HG02885 (cell line): ENCODE measurements around the gene ABLIM2.

Experiments used
- ATAC-seq: cut with Tn5 transposase; IDR thresholded peaks from one replicate; pipeline ENCODE4 v1.9.1; 2021; ENCODE audit warnings: mild to moderate bottlenecking; ENCODE audit not compliant: unreplicated experiment, poor library complexity

ABLIM2 gene

GRCh38 chr4:8158710-8159536, at the start of gene ABLIM2:
Gene ABLIM2 (minus strand): TSS chr4:8158813. CDS start chr4:8158689, 124 bp downstream.
- ATAC-seq = peak; percentile 98

DNA sequence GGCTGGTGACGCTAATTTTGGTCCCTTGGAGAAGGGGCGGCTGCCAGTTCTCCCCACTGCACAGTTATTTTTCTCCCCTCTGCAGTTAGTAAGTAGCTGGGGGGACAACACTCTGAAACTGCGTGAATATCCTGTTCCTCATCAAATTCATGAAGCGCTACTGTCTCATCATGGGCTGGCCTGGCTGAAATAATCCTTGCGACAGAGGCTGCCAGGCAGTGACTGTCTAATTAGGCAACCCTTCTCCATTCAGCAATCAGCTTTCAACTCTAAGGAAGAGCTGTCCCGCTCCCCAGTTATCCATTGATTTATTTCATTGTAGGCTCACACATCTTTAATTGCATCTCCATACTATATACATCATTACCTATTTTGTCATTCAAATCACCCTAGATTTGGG, 48.7 kb upstream of the ABLIM2 start:
- ATAC-seq = no peak

GRCh38 chr4:8205749-8206611, 47.4 kb upstream of the ABLIM2 start:
- no peak for ATAC-seq

DNA sequence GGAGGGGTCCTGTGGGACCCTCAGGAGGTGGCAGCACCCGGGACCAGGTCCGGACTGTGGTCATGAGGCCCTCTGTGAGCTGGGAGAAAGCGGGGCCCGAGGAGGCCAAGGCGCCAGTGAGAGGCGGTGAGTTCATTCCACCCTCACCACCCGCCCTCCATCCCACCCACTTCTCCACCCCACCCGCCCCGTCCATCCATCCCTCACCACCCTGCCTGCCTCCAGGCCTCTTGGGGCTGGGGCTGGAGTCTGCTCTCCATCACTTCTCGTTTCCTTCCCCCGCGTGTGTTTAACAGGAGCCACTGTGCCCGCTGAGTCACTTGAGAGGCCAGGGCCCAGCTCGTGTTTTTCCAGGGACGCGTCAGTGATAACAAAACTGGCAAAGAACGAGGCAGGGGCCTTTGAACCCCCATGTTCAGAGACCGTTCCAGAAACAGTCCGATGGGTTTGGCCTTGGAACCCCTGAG, 46.7 kb upstream of the ABLIM2 start:
- ATAC-seq = no peak

DNA sequence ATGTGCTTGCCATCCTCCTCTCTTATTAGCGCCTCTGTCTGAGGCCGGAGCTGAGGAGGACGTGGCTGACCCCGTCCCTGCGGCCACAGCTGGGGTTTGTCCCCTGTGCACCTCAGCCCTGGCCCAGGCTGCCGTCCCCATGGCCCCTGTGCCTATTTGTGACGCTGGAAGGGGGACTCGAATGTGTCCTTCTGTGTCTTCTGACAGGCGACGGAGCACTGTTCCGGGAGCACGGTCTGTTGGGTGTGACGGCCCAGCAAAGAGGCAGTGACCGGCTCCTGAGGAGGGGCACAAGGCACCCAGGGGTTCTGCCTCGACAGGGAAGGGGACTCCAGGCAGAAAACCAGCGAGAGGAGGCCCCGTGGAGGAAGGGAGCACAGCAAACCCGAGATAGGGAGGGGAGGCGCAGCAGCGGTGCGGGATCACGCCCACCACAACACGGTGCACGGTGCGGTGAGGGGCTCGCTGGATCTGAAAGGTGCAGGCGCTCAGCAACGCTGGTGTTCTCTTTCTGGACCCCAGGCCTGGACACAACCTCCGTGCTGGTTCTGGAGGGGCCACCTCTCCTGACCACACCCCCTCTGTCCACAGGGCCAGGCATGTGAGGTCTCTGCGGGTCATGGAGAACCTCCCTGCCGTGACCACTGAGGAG, 46.1 kb upstream of the ABLIM2 start:
- ATAC-seq = no peak

DNA sequence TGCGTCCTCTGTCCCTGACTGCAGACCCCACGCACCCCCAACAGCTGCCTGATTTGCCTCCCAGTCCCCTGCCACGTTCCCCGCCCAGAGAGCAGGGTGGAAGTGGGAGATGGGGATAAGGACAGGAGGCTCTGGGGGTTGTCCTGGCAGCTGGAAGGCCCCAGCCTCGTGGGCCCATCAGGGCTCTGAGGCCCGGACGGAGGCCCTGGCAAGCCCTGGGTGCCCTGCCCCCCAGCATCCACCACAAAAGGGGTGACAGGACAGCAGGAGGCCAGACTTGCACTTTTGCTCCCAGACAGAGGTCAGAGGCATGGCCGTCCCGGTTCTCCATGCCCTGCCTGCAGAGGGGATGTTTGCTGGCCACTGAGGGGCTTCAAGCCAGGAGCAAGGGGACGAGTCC, 45.2 kb upstream of the ABLIM2 start:
- ATAC-seq = no peak

DNA sequence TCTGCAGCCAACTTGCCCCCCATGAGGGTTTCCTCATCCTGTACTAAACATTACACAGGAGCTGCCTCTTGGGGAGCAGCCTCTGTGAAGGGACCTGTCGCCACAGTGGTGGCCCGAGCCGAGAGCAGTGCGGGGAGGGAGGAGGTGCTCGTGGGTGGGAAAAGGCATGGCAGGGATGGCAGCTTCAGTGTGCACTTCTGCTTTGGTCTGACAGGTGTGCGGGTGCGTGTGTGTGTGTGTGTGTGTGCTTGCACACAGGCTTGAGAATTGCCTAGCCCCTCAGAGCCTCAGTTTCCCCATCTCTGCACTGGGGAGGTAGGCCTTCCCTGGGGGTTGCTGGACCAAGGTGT, 44.4 kb upstream of the ABLIM2 start:
- ATAC-seq = no peak

DNA sequence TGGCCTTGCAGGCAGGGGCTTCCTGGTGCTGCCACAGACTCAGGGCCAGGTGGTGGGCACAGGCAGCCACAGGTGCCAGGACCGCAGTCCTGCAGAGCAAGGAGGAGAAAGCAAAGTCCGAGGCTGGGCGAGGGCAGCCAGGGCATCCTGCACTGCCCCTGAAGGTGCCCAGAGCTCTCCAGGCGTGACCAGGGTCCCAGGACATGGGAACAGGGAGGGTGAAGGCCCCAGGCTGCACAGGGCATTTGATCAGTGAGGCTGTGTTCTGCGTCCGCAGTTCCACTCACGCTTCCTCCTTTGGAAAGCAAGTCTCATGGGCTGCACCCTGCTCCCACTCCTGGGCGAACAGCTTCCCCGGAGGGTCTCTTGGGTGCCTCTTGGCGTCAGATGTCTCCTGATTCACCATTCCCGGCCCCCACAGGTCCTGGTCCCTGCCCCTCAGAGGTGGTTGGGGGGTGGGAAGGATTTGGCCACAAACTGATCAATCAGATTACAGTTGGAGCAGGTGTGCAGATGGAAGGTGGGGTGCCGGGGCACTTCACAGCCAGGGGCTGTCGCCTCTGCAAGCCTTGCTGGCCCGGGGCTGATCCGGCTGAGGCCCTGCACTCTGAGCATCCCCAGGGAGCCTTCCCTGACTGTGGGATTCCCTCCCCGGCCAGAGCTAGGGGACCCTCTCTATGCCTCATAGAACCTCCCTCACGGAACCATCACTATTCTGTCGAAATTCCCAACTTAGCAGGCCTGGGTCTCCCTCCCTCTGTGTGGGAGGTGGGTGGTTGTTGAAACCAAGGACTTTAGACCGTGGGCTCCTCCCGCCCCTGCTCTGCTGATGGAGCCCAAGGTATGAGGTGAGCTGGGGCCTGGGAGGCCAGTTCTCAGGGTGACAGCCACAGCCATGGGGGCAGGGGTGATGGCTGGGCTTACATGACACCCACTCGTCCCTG, 43.8 kb upstream of the ABLIM2 start:
- ATAC-seq = no peak

DNA sequence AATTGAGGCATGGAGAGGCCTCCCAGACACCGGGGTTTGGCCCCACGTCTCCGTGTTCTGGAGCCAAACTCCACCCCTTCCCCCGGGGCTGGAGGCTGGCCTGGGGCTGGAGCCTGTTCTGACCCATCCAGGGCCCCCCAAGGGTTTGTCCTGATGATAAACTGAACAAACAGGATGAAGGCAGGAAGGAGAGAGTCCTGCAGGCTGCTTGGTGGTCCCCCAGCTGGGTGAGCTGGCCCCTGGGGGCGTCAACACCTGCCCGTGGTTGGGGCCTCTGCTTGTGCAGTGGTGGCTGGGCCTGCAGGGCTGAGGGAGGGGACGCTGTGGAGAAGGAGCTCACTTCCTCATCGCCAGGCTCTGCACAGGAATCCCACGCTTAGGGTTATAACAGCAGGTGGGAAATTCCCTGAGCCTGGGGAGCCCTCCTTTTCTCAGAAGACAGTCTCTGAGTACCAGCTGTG, 42.7 kb upstream of the ABLIM2 start:
- ATAC-seq = peak; percentile 32

DNA sequence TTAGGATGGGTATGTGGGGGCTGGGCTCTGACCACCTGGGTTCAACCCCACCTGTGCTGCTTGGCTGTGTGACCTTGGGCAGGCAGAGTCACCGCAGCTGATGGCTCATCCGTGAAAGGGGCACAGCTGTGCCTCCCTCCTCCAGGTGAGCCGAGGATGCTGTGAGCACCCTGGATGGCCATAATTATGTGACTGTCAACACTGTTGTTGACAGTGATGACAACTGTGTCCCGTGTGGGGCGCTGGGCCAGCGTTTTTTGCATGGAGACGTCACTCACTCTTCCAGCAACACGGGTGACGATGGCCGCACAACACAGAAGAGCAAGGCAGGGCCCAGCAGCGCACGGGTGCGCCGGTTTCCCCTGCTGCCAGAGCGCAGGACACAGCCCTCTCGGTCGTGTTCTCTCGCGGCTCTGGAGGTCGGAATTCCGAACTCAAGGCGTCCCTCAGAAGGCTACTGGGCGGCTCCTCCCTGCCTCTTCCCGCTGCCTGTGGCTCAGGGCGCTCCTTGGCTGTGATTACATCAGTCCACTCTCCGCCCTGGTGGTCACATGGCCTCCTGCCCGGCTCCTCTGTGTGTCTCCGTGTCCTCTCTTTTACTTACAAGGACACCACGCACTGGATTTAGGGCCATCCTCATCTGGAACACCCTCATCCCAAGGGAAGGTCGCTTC, 41.8 kb upstream of the ABLIM2 start:
- ATAC-seq = no peak

DNA sequence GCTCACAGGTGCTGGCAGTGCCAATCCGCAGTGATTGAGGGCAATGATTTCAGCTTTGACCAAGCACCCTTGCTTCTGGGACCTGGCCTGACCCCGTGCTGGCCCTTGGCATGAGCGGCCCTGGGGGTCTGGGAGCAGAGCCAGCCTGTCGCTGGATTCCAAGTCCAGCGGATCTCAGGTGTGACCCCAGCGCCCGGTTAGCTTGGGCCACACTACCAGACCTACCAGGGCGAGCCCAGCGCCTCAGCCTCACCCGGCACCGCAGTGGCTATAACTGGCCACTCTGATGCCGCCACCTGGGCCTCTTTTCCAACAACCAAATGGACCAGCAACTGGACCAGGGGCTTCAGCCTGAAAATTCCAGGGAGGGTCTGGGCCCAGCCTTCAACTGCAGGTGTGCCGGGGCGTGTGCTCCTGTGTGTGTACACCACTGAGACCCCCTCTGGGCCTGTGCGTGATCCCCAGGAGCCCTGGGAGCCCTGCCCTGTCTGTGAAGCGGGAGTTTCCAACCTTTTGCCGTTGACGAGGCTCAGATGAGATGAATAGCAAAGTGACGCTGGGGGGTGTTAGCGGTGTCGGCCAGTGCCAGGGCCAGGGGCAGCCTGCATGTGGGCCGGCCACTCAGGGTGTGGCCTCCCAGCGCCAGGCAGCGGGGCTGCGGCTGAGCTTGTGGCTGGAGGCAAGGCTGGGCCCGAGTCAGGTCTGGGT, 41.1 kb upstream of the ABLIM2 start:
- ATAC-seq = no peak

DNA sequence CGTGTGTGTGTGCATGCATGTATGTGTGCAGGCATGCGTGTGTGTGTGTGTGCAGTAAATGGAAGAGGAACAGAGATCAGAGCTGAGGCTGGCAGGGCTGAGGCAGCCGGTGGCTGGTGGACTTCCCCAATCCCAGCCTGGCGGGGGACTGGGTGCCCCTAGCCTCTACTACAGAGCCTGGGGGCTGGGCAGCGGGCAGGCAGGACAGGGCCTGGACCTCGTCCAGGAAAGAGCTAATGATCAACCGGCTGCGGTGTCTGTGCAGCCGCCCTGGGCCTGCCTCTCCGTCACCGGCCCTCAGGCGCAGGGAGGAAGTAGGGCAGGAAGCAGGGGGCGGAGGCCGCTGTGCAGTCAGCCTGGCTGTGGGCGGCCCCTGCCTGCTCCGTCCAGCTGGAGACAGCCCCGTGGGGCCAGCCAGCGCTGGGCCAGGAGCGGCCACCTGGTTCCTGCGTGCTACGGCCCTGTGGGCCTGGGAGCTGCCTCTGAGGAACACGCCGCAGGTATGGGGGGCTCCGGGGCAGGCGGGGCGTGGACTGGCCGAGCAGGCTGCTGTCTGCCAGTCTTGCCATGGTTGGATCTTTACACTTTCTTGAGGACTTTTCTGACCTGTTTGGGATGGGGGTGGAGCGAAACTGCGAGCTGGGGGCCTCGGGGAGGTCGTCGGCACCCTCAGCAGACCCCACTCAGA, 40.4 kb upstream of the ABLIM2 start, which contains the start of gene SH3TC1:
Gene SH3TC1 (plus strand): TSS at position 385 of the 688 bp plus-strand sequence. CDS start 5,905 bp downstream, outside the sequence.
- peak; percentile 91 for ATAC-seq

DNA sequence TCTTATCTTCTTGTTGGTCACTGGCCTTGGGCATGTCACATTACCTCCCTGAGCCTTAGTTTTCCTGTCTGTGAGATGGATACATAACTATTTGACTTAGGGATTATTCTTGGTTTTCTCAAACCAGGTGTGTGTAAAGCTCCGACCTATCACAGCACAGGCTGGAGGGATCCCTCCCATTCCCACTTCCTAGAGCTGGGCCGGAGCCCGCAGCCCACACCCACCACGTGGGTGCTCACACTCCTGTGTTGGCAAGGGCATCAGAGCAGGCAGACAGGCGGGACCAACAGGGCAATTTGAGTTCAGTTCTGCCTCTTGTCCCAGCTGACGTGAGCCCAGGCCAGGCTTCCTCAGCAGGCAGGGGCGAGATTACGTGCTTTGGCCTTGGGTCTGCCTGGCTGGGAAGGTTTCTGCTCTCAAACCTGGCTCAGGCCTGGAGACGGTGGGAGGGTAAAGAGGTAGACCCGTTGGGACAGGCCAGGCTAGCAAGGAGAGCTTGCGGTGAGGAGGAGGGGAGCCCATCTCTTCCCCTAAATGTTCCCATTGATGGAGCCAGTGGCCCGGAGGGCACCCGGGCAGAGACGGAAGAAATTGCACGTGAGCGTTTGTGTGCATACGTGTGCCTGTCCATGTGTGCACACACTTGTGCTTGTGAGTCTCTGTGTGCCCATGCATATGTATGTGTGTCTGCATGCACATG, 39.7 kb upstream of the ABLIM2 start:
- ATAC-seq = no peak

DNA sequence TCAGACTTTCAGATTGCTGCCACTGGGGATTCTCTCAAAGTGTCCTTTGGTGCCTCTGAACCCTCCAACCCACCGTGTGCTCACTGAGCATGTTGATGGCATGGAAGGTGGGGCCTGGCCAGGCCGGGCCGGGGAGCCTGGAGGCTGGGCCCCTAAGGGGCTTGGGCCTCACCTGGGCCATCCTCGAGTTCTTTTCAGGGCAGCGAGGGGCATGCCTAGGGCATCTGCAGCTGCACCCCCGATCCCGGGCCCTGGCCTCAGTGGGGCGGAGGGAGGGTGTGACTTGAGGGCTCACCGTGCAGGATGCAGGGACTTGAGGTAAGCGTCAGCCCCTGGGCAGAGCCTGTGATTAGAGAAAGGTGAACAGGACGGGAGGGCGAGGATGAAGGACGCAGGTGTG, 38.9 kb upstream of the ABLIM2 start:
- ATAC-seq = no peak

DNA sequence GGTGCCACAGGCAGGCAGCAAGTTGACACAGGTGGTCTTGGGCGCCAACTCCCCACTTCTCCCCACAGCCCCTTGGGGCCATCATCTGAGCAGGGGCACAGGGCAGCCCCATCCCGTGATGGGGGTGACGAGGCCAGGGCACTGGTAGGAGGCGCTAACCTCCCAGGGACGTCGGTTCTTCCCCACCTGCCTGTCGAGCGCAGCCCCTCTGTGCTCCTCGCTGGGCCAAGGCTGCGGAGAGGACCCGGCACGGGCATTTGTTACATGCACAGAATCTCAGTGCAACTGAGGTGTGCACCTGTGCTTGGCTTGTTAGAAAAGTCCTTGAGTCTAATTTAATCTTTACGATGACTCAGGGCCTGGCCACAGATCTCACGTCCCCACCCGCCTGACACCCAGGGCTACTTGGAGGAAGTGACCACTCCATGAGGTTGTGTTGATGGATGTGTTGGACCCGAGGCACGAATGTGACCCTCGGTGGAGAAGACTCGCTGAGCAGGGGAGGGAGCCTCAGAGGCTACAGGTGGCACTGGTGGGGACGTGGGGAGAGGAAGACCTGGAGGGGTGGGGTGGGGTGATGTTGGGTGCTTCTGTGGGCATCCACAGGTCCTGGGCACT, 37.3 kb upstream of the ABLIM2 start:
- ATAC-seq = no peak

DNA sequence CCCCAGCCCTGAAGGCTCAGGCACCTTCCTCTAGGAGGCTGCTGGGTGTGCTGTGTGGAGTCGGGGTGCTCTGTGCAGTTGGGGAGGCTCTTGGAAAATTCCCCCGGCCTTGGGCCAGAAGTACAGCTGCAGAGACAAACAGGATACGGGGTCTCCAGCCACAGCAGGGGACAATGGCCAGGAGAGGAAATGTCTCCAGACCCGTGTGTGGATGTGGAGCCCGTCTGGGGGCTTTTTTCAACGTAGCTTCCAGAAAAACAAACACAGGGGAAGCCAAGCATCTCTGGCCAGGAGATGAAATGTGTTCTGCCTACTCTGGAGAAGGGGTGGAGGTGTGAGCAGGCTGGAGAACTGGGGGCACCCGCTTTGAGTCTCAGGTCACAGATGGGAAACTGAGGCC, 36.8 kb upstream of the ABLIM2 start:
- no peak for ATAC-seq
